Superior temporal gyrus (tissue), 1 donor: ENCODE measurements around the gene MUS81.
"Not testable (repeated sequence)": the region's sequence is repeated elsewhere in the genome, so short reads cannot be mapped to it uniquely, and the experiment has no call there.

ENCODE experiments used
- DNase-seq: peaks from one replicate; pipeline ENCODE4 v3.0.0-alpha.2; 2016; ENCODE audit errors: extremely low spot score

The MUS81 gene

DNA sequence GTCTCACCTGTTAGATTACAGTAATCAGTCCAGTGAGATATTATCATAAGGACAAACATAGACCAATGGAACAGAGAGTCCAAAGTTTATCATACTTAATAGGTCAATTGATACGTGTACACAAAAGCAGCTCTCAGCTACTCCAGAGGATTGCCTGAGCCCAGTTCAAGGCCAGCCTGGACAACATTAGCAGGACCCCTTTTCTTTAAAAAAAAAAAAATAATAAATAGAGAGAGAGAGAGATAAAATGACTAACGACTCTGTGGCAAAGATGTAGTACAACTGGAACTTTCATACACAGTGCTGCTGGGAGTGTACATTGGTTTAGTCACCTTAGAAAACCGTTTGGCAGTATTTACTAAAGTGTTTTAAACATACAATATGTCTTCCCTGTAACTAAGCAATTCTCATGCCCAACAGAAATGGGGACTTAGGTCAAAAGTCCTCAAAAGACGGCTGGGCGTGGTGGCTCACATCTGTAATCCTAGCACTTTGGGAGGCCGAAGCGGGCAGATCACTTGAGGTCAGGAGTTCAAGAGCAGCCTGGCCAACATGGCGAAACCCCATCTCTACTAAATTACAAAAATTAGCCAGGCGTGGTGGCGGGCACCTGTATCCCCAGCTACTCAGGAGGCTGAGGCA lies 15.9 kb upstream of the MUS81 start:
- DNase-seq: no peak

DNA sequence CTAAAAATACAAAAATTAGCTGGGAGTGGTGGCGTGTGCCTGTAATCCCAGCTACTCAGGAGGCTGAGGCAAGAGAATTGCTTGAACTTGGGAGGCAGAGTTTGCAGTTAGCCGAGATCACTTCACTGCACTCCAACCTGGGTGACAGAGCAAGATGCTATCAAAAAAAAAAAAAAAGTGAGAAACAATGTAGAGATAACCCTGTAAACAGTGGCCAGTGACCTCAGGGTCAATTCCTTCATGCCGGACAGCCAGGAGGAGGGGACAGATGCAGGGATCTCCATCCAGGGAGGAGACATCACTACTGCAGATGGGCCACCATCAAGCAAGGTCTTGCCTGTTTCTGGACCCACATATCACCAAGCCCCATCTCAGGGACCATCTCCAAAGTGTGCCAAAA lies 12.5 kb upstream of the MUS81 start:
- DNase-seq: no peak

DNA sequence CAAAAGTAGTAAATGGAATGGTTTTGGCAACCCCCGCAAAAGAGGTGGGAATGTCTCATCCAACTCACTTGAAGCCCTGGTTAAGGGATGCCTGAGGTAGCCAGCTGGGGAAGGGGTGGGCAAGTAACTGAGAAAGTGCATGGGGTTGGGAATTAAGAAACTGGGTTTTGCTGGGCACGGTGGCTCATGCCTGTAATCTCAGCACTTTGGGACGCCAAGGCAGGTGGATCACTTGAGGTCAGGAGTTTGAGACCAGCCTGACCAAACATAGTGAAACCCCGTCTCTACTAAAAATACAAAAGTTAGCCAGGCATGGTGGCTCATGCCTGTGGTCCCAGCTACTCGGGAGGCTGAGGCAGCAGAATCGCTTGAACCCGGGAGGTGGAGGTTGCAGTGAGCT lies 11.5 kb upstream of the MUS81 start:
- DNase-seq: not testable (repeated sequence)

DNA sequence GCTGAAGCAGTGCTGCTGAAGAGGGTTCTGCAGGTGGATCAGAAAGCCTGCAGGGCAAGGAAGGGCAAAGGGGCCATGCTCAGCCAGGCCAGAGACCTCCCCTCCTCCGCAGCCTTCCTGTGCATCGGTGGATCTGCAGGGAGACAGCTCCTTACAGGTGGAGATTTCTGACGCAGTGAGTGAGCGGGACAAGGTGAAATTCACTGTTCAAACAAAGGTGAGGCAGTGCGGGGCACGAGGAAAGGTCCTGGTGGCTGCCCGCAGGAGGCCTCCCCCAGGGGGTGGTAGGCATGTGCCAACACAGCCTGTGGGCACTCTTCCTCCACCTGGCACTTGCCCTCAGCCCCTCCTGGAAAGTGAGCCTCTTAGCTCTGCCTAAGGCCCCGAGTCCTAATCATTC lies 10.9 kb upstream of the MUS81 start:
- no peak for DNase-seq

- DNase-seq: no peak
These were observed 10.4 kb upstream of the MUS81 start for GRCh38 chr11:65849771-65850216.

DNA sequence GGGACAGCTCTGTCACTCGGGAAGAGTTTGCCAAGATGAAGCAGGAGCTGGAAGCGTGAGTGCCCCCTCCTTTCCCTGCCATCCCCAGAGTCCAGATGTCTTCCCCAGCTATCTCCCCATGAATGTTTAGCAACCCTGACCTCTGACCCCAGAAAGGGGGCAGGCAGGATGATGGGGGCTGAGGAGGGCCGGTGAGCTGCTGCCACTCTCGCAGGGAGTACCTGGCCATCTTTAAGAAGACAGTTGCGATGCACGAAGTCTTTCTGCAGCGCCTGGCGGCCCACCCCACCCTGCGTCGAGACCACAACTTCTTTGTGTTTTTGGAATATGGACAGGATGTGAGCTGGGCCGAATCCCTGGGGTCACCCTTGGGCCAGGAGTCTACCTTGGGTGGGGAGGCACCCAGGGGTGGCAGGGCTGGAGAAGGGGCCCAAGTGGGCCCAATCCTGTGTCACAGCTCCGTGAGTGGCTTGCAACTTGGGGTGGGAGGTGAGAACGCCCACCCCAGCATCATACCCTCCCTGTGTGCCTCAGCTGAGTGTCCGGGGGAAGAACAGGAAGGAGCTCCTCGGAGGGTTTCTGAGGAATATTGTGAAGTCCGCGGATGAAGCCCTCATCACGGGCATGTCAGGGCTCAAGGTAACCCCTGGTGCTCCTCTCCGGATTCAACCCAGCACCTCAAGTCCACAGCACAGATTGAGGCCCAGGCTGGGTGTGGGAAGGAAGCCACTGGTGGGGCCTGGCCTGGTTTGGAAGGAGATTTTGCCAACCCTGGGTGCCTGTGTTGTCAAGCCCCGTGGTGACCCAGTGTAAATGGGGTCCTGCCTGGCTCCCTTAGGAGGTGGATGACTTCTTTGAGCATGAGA lies 9.8 kb upstream of the MUS81 start:
- DNase-seq: no peak

GRCh38 chr11:65851083-65851579 lies 9.1 kb upstream of the MUS81 start:
- no peak for DNase-seq

DNA sequence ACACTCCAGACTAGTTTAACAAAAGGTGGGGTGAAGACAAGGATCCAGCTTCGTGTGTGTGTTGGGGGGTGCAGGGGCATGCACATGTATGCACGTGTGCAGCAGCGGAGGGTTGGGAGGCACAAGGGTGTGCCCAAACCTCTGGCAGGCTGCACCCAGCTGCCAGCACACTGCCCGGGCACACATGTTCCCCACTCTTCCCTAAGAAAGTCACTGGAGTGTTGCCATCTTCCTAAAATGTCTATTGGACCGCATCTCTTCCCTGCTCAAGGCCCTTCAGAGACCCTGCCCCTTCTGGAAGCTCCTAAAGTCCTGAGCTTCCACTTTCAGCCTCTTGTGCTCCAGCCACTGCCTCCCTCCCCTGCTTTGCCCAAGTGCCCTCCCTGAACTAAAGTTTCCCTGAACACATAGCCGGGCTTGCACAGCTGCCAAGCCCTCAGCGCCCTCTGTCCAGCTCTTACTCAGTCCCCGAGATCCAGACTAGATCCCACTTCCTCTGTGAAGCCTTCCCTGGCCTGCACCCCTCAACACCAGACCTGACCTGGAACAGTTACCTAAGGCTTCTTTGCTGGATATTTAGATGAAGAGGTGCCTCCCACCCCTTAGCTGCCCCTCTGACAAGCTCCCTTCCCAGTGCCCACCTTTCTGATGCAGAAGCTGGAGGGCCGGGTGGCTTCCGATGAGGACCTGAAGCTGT lies 8.3 kb upstream of the MUS81 start:
- no peak for DNase-seq

DNA sequence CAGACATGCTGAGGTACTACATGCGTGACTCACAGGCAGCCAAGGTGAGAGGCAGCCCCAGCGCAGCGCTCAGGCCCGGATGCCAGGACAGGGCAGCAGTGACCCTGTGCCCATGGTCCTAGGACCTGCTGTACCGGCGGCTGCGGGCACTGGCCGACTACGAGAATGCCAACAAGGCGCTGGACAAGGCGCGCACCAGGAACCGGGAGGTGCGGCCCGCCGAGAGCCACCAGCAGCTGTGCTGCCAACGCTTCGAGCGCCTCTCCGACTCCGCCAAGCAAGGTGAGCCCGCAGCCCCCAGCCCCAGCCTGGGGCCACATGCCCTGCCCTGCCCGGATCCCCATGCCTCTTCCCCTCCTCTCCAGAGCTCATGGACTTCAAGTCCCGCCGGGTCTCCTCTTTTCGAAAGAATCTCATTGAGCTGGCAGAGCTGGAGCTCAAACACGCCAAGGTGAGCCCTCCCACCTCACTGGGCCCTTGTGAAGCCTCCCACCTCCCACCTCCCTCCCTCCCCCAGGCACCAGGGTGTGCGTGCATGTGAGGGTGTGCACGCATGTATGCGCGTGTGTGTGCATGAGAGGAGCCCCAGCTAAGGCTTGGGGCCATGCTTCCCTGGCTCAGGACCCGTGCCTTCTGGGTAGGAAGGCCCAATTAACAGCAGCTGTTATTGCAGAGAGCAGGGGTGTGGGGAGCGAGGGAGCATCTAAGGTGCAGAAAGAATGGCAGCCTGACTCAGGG lies 7.6 kb upstream of the MUS81 start:
- DNase-seq: no peak

DNA sequence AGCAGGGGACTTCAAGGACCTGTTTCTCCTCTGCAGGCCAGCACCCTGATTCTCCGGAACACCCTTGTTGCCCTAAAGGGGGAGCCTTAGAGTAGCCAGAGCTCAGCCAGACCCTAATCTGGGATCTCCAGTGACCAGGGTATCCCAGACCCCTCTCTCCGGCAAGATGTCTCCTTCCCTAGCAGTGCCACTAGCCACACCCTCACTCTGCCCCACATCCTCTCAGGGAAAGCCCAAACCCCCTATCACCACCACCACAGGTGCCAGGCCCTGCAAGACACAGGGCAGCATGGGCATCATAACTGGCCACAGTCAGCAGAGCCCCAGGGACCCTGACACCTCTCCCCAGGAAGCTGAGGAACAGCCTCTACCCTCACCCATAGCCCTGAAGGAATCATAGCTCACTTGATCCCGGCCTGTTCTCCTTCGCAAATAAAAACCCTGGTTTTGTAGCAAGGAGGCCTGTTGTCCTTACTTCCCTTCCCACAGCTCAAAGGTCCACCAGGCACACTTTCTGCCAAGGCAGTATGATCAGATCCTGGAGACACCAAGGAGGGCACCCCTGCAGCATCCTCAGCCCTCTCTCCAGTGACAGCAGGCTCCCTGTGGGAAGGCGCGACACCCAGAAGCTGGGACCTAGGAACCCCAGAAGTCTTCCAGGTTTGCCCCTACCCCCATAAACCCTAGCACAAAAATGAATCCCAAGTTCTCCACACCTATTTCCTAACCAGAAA lies 6.8 kb upstream of the MUS81 start:
- DNase-seq: no peak

- DNase-seq: no peak
These were observed 6.1 kb upstream of the MUS81 start for GRCh38 chr11:65854161-65854592.

- DNase-seq: no peak
These were observed 5.1 kb upstream of the MUS81 start for GRCh38 chr11:65854852-65855837.

GRCh38 chr11:65855927-65856363 lies 4.3 kb upstream of the MUS81 start:
- no peak for DNase-seq

GRCh38 chr11:65856689-65857499 lies 3.3 kb upstream of the MUS81 start:
- peak; percentile 72 for DNase-seq

- DNase-seq: peak; percentile 35
These were observed 2.8 kb upstream of the MUS81 start for GRCh38 chr11:65857500-65857852.

DNA sequence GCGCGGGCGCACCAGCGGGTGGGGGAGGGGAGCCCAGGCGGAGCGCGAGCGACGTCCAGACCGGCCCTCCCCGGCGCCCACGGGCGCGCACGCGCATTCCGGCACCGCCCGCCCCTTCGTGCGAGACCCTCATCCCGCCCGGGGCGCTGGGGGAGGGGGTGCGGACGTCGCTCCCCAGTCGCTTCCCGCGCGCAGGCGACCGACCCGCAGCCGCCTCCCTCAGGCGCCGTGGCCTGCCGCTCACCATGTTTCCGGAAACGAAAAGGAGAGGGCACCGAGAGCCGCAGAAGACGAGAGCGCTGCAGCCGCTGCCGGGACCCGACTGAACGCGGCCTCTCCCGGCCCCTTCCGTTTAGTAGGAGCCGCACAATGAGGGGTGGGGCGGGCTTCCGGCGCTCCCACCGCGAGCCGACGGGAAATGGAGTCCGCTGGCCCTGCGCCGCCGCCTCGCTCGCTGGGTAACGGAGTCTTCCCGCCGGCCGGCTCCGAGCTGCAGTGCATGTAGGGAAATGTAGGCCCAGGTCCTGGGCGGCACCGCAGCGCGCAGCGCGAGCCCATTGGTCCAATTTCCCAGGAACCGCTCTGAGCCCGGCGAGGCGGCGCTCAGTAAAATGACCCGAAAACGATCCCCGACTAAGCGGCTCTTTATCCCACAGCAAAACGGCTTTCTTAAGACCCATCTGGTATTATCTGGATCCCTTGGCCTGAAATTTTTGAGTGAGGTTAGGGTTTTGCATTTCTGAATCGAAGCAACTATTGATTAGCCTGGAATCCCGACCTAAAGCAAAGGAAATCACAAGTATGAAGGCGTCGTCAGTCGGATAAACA lies 2.2 kb upstream of the MUS81 start, which contains the start of gene CFL1:
CFL1 (minus strand) TSS at position 328 of the 828 bp plus-strand sequence; CDS start at position 247, 81 bp downstream.
- peak; percentile 96 for DNase-seq

- DNase-seq: no peak
These were observed 1.5 kb upstream of the MUS81 start for GRCh38 chr11:65858681-65859087.
